ENCODE measurements around the gene BMP8B.

BMP8B gene

GRCh38 chr1:39752703-39753102 lies 36.0 kb downstream of the BMP8B start:
- TF ChIP-seq, protein P1, sequence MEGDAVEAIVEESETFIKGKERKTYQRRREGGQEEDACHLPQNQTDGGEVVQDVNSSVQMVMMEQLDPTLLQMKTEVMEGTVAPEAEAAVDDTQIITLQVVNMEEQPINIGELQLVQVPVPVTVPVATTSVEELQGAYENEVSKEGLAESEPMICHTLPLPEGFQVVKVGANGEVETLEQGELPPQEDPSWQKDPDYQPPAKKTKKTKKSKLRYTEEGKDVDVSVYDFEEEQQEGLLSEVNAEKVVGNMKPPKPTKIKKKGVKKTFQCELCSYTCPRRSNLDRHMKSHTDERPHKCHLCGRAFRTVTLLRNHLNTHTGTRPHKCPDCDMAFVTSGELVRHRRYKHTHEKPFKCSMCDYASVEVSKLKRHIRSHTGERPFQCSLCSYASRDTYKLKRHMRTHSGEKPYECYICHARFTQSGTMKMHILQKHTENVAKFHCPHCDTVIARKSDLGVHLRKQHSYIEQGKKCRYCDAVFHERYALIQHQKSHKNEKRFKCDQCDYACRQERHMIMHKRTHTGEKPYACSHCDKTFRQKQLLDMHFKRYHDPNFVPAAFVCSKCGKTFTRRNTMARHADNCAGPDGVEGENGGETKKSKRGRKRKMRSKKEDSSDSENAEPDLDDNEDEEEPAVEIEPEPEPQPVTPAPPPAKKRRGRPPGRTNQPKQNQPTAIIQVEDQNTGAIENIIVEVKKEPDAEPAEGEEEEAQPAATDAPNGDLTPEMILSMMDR (IDR thresholded peaks at IDR 0.05; ENCODE audit: low read depth, low read length) = no peak
- no peak overlapping the region for H3K4me3 ChIP-seq (ENCODE audit: low read depth, low read length)

DNA sequence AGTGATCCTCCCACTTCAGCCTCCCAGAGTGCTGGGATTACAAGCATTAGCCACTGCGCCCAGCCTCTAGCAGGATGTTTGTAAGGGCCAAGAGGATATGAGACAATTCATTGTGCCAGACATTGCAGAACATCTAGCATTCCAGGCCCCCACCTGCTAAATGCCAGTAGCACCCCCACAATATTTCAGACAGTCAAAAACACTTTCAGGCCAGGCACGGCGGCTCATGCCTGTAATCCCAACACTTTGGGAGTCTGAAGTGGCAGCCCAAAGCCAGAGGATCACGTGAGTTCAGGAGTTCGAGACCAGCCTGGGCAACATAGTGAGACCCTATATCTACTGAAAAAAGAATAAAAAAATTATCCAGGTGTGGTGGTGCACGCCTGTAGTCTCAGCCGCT lies 37.1 kb downstream of the BMP8B start:
- no peak overlapping the region for H3K4me3 ChIP-seq (ENCODE audit: low read depth, low read length)
- TF ChIP-seq, protein P1 (IDR thresholded peaks at IDR 0.05; ENCODE audit: low read depth, low read length) = no peak

DNA sequence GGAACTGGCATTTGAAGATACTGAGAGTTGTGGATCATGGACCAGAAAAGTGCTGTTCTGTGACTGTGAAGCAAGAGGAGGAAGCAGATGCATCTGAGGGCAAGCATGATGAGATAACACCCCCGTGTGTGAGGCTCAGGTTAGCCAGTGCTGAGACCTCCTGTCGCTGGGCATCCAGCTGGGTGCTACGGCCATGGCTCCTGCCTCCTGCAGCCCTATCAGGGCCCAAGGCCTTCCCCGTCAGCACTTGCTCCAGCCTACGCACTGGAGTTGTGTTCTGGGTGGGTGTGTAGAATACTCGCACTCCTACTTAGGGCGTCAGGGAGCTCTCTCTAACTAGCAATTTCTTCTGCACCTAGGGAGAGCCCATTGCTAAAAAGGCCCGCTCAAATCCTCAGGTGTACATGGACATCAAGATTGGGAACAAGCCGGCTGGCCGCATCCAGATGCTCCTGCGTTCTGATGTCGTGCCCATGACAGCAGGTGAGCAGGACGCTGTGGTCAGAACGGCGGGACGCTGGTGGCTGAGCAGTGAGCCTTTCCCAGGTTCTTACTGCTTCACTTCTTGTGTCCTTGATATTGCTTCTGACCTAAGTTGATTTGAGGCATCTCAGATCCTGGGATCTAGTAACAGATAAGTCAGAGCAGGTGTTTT lies 43.5 kb downstream of the BMP8B start:
- H3K4me3 ChIP-seq (ENCODE audit: low read depth, low read length) = no peak overlapping the region
- TF ChIP-seq, protein P1 (IDR thresholded peaks at IDR 0.05; ENCODE audit: low read depth, low read length) = no peak

DNA sequence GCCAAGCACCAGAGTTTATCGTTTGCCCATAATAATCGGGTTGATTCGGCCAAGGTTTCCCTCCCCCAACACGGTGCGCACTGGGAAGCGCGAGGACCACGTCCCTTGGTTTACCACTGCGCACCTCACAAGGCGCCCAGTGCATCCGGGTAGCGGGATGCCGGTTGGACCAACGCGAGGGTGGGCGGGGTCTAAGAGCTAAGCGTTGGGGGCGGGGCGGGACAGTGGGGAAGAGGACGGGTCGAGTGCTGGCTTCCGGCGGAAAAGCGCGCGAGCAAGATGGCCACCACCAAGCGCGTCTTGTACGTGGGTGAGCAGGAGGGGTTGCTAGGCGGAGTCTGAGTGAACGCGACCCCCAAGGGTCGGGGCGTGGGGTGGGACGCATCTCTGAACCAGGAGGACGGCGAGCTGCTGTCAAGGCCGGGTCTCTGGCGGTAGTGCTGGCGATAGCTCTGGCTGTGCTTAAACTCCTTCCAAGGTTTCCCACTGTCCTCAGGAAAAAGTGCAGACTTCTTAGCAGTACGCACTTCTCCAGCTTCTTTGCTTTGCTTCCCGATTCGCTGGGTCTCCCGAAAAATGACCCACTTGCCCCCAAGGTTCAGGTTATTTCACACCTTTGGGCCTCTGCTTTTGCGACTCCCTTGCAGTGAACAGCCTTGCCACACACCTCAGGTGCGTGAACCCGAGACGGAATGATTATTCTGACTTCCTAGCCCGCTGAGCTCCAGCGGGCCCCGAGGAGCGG lies 49.9 kb downstream of the BMP8B start, which contains the start of gene PPIE:
PPIE (plus strand) TSS at position 261 of the 745 bp plus-strand sequence; CDS start at position 280, 19 bp downstream.
- peak within 1 kb of the TSS; percentile 94 for H3K4me3 ChIP-seq (ENCODE audit: low read depth, low read length)
- TF ChIP-seq, protein P1 (IDR thresholded peaks at IDR 0.05; ENCODE audit: low read depth, low read length) = no peak

- no peak overlapping the region for H3K4me3 ChIP-seq (ENCODE audit: low read depth, low read length)
- TF ChIP-seq, protein P1 (IDR thresholded peaks at IDR 0.05; ENCODE audit: low read depth, low read length) = no peak
Measured at GRCh38 chr1:39737546-39738169, 51.0 kb downstream of the BMP8B start.

GRCh38 chr1:39735731-39736130 lies 52.9 kb downstream of the BMP8B start:
- TF ChIP-seq, protein P1 (IDR thresholded peaks at IDR 0.05; ENCODE audit: low read depth, low read length) = no peak
- no peak overlapping the region for H3K4me3 ChIP-seq (ENCODE audit: low read depth, low read length)

GRCh38 chr1:39733161-39733560 lies 55.5 kb downstream of the BMP8B start:
- no peak overlapping the region for H3K4me3 ChIP-seq (ENCODE audit: low read depth, low read length)
- TF ChIP-seq, protein P1 (IDR thresholded peaks at IDR 0.05; ENCODE audit: low read depth, low read length) = no peak

All from WI38 (cell line).